Astrocyte of the spinal cord (primary cell): ENCODE data around the gene C13orf42.

Source experiments
- DNase-seq: peaks from one replicate; pipeline ENCODE4 v3.0.0; 2011; ENCODE audit warnings: low read depth, low spot score
- H3K4me3 ChIP-seq: 2 replicates; pipeline ENCODE4 v1.5.1; 2011; ENCODE audit warnings: low read depth, mild to moderate bottlenecking, low read length, moderate library complexity
- in situ Hi-C: cut with HindIII; loops from 2 replicates; pipeline ENCODE4 v1.10.0; 2017; ENCODE audit warnings: low sequenced_read_pairs
- TF ChIP-seq, protein P1 (sequence below): IDR thresholded peaks from 2 replicates; pipeline ENCODE4 v1.5.1; 2012; ENCODE audit warnings: low read depth, mild to moderate bottlenecking, low read length, inconsistent platforms

C13orf42 gene

DNA sequence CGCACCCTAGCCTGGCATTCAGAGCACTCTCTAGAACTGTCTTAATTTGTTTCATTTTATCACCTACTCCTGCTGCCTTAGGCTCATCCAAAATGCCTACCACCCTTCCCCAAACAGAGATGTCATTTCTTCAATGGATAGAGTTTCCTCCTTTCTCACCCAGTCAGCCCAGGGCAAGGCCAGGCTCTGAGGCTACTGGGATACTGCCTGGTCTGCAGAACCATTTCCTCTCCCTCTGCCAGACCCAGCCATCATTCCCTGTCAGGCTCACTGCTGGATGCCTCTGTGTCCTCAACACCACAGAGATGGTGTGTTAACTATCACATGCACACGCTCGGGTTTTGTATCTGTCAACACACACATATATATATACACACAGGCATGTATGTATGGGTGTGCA is 47.2 kb downstream of the C13orf42 start:
- no peak for DNase-seq
- H3K4me3 ChIP-seq: no peak overlapping the region
- TF ChIP-seq, protein P1, sequence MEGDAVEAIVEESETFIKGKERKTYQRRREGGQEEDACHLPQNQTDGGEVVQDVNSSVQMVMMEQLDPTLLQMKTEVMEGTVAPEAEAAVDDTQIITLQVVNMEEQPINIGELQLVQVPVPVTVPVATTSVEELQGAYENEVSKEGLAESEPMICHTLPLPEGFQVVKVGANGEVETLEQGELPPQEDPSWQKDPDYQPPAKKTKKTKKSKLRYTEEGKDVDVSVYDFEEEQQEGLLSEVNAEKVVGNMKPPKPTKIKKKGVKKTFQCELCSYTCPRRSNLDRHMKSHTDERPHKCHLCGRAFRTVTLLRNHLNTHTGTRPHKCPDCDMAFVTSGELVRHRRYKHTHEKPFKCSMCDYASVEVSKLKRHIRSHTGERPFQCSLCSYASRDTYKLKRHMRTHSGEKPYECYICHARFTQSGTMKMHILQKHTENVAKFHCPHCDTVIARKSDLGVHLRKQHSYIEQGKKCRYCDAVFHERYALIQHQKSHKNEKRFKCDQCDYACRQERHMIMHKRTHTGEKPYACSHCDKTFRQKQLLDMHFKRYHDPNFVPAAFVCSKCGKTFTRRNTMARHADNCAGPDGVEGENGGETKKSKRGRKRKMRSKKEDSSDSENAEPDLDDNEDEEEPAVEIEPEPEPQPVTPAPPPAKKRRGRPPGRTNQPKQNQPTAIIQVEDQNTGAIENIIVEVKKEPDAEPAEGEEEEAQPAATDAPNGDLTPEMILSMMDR: no peak
- in situ Hi-C loops: no loop called here

DNA sequence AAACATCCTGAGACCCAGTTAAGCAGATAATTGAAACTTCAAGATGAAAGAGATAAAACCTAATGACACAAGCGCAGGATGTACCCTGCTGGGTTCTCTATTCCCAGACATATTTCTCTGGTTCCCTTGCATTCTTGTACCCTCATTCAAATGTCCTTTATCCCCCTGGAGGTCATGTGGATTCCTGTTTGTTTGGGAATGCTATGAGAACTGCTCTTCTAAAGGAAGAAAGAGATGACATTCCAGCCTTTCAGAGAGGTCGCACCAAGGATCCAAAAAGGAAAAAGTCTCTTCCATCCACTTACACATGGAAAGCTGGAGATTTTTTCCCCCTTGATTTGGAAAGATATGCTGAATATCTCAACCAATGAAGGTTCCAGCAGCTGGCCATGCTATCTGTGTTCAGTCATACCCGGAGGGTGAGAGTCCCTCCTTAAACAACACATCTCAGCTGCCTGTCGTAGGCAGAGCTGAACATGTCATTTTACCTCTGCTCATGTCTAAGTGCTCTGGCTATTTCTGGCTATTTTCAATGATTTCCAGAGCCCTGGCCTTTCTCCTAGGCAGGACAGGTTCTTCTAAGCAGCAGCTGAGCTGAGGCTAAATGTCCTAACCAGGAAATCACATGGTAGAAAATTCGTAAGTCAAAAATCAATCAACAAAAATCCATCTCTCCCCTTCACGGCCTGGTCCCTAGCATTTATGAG is 52.5 kb downstream of the C13orf42 start:
- in situ Hi-C loops: no loop called here
- H3K4me3 ChIP-seq: no peak overlapping the region
- DNase-seq: peak; percentile 30
- TF ChIP-seq, protein P1: no peak

DNA sequence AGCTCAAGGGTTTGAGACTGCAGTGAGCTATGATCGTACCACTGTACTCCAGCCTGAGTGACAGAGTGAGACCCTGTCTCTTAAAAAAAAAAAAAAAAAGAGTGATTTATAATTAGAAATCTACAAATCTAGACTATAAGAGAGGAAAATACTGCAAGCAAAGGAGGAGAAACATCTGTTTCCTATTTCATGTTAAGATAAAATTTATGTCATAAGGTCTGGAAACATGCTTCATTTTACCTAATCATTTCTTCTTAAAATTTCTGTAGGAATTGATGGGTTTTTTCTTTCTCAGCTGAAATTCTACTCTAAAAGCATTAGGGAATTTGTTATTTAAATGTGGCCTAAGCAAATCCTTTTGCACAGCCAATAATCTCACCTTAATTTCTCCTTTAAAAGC is 53.2 kb downstream of the C13orf42 start:
- in situ Hi-C loops: no loop called here
- TF ChIP-seq, protein P1: no peak
- no peak for DNase-seq

DNA sequence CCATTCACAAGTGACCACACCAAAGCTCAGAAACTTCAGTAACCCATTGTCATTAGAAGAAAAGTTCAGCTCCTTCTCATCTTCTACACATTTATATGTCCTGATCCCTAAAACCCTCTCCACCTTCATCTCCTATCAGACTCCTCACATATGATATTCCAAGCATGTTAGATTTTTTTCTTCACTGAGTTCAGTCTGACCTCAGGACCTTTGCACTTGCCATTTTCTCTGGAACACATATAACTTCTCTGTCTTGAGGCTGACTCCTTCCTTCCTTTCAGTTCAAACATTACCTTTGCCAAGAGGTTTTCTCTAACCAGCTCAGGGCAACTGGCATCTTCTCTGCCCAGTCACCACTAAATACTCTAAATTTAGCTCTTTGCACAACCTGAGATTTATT is 54.1 kb downstream of the C13orf42 start:
- in situ Hi-C loops: no loop called here
- TF ChIP-seq, protein P1: no peak
- DNase-seq: no peak
- H3K4me3 ChIP-seq: no peak overlapping the region

More for the DNA sequence above, 53.2 kb downstream of the C13orf42 start:
- no peak overlapping the region for H3K4me3 ChIP-seq

DNA sequence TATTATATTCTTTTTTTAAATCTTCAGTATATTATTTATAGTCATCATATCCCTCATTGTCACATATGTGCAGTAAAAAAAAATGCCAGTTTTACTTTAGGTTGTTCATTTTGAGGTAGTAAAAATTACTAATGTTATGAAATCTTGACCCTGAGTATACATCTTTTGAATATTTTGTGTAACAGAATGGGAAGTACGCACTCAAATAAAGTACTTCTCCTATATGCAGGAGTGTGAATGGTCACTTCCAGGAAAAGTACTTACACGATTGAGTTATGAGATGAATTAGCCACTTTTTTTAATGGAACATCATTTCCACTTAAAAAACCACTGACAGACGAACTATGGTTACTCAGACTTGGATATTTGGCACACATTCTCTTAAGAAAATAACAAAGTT is 58.5 kb downstream of the C13orf42 start:
- in situ Hi-C loops: no loop called here
- no peak for DNase-seq
- no peak overlapping the region for H3K4me3 ChIP-seq
- TF ChIP-seq, protein P1: no peak

DNA sequence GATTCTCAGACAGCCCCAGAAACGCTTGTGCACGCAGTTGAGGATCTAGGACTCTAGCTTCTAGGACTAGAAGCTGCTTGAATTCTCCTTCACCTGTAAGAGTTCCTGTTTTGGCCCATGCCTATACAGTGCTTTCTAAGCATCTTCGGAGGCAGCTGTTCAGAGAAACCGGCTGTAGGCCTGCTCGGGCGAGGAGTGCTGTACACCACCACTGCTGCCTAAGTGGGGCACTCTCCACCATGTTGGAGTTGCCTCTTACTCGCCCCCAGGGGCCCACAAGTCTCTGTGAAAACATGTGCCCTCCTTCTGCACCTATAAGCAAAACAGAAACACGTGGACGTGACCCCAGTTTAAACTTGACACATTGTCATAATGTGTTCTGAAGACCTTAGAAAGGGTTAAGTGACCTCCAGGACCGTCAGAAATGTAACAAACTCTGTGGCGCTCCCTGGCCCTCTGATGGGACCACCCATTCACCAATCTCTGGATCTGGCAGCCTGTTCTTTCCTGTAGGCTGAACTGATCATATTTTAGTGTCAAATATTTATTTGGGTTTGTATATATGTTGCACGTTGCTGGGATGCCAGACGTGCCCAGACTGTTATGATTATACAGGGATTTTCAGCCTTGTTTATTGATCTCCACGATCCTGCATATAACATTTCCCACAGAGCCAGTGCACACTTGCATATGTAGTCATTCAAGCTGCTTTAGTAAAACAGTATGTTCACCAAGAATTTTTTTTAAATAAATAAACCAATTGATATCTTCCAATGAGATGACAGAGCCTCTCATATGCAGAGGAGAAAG is 60.8 kb downstream of the C13orf42 start:
- DNase-seq: peak; percentile 40
- TF ChIP-seq, protein P1: no peak
- no peak overlapping the region for H3K4me3 ChIP-seq
- in situ Hi-C loops: no loop called here
